HG02870 (cell line): ENCODE measurements around the gene PADI4.

Experiments
- ATAC-seq: cut with Tn5 transposase; IDR thresholded peaks from one replicate; pipeline ENCODE4 v1.9.1; 2021; ENCODE audit warnings: mild to moderate bottlenecking, moderate library complexity; ENCODE audit not compliant: unreplicated experiment

The PADI4 gene

DNA sequence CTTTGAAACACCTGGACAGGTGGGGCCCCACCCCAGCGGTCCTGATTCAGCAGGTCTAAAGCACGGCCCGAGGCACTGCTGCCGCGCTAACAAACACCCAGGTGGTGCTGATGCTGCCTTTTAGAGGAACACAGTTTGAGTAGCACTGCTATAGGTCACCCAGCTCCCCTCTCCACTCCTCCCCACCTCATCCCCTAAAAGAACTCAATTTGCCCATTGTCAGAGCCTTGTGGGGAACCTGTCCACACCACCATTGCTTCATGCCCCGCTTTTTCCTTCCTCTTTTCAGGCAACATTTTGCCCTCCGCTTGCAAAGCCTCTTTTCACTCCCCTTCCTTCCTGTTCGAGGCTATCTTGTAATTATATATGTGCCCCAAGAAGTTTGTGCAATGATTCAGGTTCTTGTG is 26.2 kb upstream of the PADI4 start:
- no peak for ATAC-seq

GRCh38 chr1:17282836-17283235 is 25.2 kb upstream of the PADI4 start:
- no peak for ATAC-seq

GRCh38 chr1:17286646-17287045 is 21.4 kb upstream of the PADI4 start:
- ATAC-seq, result no peak

GRCh38 chr1:17287130-17287776 is 20.7 kb upstream of the PADI4 start:
- no peak for ATAC-seq

DNA sequence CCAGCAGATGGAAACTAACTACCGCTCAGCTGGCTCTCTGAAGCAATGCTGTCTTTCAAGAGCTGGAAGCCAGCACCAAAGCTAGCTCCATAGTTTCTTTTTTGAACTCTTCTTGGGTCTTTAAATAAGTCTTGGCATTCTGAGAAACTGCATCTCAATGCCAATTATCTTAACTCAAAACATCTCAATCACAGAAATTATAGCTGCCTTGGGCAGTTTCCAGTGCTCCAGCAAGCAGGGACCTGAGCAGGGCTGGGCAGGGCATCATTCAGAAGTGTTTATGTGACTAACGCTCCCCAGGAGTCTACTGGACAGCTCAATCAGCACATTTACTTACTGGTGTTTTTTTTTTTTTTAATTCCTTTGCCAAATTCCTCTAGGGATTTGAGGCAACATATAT is 18.3 kb upstream of the PADI4 start:
- no peak for ATAC-seq

DNA sequence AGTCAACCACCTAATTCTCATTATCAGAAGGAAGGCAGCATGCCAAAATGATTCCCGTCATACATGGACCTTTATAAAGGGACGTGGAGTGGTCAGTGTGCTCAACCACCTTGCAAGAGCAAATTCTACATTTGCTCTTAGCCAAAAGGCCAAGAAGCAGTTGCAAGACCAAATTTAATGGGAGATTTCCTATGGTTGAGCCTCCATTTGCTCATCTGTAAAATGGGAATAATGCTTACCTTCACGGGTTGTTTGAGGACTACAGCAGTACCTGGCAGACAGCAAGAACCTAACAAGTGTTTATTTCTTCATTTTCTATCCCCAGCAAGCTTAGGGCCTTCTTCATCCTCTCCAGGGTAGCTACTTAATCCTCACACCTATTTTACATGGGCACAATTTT is 17.4 kb upstream of the PADI4 start:
- ATAC-seq, result no peak

- ATAC-seq, result no peak
Measured at GRCh38 chr1:17292299-17293160, 15.5 kb upstream of the PADI4 start.

DNA sequence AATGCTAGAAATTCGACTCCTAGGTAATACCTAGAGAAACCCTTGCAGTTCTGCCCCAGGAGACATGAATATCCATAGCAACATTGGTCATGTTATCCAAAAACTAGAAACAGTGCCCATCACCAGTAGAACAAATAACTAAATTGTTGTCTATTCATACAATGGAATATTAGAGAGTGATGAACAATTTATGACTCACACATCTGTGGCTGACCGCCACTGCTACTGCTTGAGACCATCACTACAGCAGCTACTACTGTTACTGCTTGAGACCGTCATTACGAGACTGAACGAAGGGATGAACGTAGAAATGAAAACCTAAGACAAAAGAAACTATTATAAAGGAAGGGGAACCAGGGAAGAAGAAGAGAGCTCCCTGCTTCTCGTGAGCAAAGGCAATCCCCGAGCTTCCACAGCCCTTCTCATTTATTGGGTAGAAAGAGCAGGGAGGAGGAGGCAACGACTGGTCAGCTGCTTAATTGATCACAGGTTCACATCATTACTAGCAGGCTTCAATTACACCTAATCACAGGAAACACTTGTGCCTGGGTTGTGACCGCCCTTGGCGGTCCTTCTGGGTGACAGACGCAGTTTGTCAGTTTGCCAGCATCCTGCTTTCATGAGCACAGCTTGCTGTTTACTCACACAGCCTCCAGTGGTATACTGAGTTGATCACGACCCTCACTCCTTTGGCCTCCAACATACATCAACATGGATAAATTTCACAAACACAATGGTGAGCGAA is 14.1 kb upstream of the PADI4 start:
- ATAC-seq, result no peak

- ATAC-seq, result no peak
Measured at GRCh38 chr1:17295292-17295691, 12.7 kb upstream of the PADI4 start.

DNA sequence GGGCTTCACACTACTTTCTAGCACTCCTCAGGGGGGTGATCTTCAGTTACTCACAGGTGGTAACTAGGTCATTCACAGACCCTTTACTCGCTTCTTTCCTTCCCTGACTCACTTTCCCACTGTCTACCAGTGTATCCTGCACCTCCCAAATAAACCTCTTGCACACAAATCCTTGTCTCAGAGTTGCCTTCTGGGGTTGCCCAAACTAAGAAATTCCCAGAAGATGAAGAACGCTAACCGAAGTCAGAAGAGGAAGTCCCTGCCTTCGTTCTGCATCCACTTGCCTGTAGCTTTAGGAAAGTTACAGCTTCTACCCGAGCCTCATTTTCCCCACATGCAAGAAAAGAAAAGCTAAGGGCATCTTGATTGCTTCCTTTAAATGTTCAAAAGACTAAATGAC is 11.9 kb upstream of the PADI4 start:
- no peak for ATAC-seq

- ATAC-seq, result no peak
Measured at GRCh38 chr1:17297991-17298390, 10.0 kb upstream of the PADI4 start.

GRCh38 chr1:17301767-17302166 is 6.2 kb upstream of the PADI4 start:
- ATAC-seq, result no peak

GRCh38 chr1:17304151-17304825 is 3.7 kb upstream of the PADI4 start:
- no peak for ATAC-seq

- ATAC-seq, result no peak
Measured at GRCh38 chr1:17304826-17305175, 3.2 kb upstream of the PADI4 start.

- no peak for ATAC-seq
Measured at GRCh38 chr1:17305576-17306095, 2.4 kb upstream of the PADI4 start.

DNA sequence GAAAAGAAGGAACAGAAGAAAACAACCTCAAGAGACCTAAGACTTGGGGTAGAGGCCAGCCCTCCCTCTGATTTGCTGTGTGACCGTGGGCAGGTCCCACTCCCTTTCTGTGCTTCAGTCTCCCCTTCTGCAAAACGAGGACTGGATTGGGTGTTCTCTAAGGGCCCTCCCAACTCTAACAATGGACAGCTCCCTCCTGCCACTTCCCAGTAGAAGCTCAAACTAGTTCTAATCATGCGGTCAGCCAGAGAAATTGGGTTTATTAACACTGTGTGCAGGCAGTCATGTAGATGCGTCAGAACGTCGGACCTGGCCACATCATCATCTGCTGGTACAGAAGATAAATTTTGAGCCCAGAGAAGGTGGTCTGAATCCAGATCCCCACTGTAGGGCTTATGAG is 1.6 kb upstream of the PADI4 start:
- ATAC-seq, result no peak

DNA sequence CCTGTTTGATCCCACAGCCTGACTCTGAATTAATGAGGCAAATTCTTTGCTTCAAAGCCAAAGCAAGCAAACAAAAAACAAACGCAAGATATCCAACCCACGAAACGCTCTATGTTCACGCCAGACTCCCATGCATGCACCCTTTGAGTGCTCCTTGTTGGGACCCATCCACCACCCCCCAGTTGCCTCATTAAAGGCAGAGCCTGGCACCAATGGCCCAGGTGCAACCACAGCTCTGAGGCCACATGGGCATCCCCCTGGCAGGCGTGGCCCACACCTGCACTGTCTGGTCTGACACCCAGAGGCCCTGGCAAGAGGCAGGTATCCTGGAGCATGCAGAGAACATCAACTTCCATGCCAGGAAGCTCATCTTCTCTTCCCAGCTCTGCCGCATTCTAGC is 1.1 kb upstream of the PADI4 start:
- ATAC-seq, result no peak

DNA sequence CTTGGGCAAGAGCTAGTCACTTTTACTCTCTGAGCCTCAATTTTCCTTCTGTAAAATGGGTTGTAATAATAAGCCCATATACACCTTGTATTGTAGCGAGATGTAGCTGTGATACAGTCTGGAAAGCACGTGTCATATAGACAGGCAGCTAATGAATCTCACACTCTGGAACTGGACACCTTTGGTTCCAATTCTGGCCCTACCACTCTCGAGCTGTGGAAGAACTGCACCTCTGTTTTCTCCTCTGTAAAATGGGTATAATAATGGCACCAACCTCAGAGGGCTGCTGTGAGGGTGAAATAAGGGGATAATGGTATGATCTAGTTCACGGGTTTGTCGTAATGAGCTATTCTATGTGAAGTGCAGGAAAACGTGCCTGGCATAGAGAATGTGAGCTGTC is 668 bp upstream of the PADI4 start:
- no peak for ATAC-seq

- ATAC-seq, result no peak
Measured at GRCh38 chr1:17308593-17308992, 596 bp downstream of the PADI4 start.

DNA sequence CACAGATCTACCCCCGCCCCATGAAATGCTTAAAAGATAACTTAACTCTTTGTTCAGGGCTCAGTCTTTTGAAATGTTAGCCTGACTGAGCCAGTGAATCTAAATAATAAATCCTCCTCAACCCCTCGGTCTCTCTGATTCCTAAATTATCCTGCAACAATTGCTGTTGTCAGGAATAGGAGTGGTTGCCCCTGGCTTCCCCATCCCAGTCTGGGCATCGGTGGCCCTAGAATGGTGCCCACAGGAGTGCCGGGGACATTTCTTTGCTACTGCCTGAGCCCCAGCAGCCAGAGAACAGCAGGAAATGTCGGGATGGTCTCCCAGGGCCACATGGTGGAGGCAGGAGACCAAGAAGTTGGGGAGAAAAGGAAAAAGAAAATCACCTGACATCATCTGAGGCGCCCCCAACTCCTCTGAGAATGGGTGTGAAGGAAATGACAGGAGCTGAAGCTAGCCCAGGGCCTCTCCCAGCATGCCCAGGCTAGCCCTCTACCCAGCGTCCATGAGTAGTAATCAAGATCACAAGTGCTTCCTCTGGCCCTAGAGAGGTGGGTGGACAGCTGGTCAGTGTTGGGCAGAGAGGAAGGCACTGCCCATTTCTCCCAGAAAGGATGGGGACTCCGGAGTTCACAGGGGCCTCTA is 1.6 kb downstream of the PADI4 start:
- no peak for ATAC-seq
